Ramos (cell line): ENCODE measurements around the gene SUPT20H.

ENCODE experiments used
- in situ Hi-C: fragments of 300-500 bp; cut with MboI; formaldehyde crosslinking; loops from one replicate; pipeline ENCODE4 v1.14.3; 2022; ENCODE audit warnings: low sequenced_read_pairs; ENCODE audit not compliant: unreplicated experiment

Gene SUPT20H

DNA sequence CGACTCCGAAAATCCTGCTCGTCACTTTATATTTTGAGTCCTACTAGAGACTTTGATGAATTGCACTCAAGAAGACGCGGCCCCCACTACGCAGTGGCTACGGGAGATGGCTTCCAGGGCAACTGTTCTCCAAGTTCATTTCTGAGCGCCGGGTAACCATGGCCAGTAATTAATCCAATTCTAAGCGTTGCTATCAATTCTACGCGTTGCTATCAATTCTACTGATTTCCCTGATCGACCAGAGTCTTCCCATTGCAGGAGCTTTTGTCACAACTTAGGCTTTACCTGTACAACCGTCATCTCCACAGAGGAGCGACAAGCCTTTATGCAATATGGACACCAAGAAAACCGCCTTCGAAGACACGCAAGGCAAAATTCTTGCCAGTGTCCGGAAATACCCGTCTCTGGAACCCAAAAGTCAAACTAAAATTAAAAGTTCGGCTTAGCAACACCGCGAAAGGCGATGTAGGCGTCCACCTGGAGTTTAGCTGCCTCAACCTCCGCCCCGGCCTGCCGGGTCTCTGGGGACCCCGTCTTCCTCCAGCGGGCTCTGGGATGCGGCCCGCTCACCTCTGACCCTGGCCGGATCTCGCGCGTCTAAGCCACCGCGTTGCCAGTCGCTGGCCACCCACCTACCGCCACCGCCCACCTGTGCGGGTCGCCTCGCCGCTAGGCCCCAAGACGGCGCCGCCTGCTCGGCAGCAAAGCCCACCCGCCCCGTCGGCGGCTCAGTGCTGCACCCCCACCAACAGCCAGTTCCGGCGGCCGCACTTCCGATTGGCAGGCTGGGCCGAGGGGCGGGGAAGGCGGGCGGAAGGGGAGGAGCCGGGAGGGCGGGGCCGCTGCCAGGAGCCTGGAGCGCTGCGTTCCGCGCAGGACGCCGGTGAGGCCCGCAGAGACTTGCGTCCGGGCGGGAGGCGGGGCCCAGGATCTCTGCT, at the start of gene SUPT20H:
Gene SUPT20H (minus strand): TSS at position 779 of the 938 bp plus-strand sequence. CDS start 8,198 bp downstream, outside the sequence.
- in situ Hi-C loops = no loop called here

DNA sequence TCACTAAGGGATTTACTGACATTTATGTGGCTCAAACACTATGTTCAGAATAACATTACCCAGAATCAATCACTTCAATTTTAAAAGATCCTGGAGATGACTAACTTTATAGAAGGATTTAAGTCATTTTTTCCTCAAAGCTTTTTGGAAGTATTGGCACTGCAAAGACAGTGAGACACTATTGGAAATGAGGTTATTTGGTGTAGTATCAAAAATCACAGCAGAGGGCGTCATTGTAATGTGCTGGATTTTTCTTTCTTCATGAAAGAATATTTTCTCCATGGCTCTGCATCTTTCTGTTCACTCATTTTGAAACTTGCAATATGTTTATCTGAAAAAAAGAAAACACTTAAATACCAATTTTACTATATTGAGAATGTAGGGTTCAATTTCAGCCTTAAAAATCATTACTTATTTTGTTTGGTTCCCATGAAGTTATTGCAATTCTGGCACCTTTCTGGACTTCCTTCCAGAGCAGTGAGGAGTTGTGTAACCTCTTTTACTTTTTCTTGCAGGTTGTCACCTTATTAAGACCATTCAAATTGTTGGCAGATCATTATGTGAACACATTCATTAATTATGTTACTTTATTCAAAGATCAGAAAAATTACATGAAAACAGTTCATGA, 49.7 kb upstream of the SUPT20H start:
- in situ Hi-C loops = no loop called here

DNA sequence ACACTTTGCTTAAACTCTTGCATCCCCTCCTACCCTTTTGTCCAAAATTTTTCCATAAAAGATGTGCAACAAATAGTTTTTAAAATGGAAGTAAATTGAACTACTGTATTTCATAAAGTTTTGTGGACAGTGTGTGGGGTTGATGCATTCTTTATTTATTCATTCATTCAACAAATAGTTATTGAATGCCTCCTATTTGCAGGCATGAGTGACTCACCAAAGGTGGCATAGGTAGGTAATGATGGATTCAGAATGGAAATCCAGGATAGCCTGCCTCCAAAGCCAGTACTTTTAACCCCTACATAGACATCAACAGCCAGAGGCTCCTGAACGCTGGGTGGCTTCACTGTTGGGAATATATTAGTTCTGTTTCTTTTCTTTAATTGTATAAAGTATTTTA, 48.4 kb upstream of the SUPT20H start:
- in situ Hi-C loops = no loop called here

DNA sequence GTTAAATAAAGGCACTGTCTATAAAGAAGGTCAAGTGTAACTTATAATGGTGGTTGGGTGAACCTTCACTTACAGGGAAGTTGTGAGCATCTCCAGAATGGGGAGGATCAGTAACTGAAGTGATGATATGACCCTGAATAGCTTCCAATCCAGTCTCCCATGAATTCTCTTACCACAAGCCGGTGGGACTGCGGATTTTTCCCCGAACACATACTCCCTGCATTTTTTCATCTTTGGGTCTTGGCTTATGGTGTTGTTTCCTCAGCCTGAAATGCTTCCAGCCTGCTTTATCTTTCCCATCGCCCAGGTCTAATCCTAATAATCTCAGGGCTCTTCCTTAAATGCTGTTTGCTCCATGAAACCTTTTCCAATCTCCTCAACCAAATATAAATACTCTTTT, 48.0 kb upstream of the SUPT20H start:
- in situ Hi-C loops = no loop called here

DNA sequence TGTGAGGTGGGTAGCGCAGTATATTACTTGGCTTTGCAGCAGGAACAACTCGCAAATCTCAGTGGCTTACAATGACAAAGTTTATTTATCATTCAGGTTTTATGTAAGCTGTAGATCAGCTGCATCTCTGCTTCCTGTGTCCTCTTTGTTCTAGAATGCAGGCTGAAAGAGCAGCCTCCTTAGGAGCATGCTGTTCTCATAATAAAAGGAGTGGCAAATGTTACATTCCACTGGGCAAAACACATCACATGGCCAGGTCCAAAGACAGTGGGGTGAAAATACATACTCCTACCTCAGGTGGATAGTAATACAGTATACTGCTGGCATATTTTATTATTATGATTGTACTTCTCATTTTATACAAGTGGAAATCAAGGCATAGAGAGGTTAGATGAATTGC, 47.2 kb upstream of the SUPT20H start:
- in situ Hi-C loops = no loop called here

DNA sequence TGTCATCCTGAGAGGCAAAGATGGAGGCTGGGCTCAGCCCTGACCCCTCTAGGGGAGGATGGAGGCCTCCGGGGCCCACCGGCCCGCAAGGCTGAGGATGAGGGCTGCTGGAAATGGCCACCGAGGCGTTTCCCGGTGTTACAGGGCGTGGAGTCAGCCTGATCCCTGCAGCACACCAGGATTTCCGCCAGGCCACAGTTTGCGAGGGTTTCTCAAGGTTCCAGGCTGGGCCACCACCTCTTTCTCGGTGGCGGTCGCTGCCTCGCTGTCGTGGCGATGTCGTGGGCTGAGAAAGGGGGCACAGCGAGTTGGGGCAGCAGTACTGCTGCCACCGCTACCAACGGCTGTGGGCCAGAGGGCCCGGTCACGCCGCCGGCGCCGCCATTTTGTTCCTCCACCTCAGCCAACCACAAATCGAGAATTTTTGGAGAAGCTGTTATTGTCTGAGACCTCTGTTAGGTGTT, 45.8 kb upstream of the SUPT20H start, which contains the start of gene CSNK1A1L:
Gene CSNK1A1L (minus strand): TSS at position 414 of the 464 bp plus-strand sequence. CDS start 408 bp downstream, at position 6.
- in situ Hi-C loops = no loop called here

DNA sequence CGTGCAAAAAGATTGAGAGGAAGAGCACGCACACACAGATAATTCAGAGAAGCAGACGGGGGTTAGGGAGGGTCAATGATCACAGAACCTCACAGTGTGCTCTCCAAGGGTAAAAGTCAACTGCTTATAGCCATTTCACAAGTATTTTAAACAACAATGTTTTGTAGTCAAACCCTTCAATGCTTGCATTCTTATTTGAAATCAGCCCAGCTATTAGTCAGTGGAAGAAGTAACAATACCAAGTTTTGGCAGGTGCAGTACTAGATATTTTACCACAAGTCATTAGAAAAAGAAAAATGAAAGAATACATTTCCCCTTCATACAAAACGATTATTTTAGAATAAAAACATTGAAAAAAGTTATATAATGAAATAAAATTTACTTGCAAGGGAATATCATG, 43.4 kb upstream of the SUPT20H start:
- in situ Hi-C loops = no loop called here

DNA sequence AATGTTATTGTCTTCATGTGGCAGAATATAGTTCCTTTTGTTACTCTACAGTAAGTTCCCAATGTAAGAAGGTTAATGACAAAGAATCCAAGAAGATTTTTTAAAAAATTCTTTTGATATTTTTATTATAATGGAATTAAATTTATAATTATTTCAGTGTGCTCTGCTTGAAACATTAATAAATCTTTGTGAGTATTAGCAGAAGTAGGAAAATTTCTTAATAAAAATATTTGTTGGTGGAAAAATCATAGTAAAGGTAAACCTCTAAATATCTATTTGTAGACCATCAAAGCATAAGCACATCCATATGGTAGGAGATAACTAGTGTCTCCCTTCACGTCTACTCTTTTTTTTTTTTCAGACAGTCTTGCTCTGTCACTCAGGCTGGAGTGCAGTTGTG, 41.7 kb upstream of the SUPT20H start:
- in situ Hi-C loops = no loop called here

DNA sequence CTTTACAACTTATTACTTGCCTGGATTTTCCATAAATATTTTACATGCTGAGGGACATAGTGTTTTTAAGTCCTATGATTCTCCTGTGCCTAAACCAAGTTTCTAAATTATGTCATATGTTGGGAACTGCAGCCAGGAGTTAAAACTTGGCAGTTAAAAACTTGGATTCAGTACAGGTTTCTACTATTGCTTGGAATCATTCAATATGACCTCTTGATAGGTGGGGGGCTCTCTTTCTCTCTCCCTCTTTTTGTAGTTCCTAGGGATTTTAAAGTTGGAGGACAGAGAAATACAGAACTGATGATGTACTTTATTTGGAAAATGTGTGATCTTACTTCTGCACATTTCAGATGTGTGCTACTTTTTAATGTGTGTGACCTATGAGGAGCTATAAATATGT, 41.2 kb upstream of the SUPT20H start:
- in situ Hi-C loops = no loop called here

DNA sequence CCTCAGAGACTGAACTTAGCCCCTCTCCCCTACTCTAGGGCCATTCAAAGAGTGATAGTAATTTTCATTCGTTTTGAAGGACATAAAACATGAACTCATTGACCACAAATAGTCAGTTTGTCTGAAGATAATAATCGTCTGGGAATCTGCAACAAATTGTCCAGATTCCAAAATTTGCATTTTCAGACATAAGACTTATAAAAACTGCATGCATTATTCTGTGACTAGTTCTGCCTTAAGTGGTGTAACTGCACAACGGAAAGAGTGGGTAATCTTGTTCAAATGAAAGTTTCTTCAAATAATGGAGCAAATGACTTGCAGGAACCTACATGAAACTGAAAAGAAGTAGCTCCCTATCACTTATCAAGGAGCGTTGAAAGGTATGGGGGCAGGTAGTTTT, 37.6 kb upstream of the SUPT20H start:
- in situ Hi-C loops = no loop called here

DNA sequence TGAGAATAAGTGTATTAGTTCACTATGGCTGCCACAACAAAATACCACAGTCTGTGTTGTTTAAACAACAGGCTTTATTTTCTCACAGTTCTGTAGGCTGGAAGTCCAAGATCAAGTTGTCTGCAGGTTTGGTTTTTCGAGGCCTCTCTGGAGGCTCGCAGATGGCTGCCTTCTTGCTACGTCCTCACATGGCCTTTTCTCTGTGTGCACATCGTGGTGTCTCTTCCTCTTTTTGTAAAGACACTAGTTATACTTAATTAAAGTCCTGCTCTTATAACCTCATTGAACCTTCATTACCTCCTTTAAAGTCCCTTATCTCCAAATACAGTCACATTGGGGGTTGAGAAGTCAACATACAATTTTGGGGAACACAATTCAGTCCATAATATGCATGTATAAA, 35.4 kb upstream of the SUPT20H start:
- in situ Hi-C loops = no loop called here

DNA sequence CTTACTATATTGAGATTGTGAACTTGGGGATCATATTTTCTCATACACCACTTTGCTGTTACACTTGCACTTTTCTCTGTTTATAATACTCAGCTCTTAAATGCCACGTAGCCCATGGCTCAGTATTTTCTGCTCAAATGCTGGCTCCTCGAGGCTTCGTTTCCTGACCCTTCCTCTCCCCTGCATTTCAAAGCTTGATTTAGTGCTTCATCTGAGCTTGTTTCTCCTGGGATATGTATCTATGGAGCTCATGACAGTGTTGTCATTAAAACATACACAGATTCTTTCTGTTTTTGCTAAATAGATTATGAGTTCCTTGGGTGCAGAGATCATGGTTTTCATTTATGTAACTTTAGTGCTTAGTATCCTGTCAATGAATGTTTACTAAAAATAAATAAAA, 34.6 kb upstream of the SUPT20H start:
- in situ Hi-C loops = no loop called here

DNA sequence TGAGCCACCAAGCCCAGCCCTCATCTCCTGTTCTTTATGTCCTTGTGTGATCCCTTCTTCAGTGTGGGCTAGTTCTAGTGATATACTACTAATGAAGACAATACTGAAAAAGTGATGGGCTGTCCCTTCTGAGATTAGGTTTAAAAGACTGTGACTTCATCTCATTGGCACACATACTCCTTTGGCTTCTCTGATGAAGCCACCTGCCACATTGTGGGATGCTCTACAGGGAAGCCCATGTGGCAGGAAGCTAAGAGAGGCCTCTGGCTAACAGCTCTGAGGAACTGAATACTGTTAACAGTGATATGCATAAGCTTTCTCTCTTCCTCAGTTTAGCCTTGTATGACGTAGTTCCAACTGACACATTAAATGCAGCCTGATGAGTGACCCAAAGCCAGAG, 32.3 kb upstream of the SUPT20H start:
- in situ Hi-C loops = no loop called here

DNA sequence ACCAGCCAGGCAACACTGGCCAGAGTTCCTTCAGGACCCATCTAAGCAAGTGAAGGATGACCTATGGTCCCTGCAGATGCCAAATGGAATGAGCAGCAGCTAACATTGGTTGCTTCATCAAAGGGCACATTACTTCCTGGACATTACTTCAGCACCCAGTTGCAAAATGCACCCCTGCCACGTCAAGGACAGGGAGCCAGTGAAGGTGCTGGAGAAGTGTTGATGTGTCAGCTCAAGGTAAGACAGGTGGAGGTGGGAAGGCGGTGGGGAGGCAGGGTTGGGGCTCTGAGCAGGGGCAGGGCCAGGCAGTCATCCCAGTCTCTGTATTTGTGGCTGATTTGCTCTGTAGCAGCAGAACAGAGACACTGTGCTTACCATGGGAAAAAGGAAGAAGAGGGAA, 31.4 kb upstream of the SUPT20H start:
- in situ Hi-C loops = no loop called here

DNA sequence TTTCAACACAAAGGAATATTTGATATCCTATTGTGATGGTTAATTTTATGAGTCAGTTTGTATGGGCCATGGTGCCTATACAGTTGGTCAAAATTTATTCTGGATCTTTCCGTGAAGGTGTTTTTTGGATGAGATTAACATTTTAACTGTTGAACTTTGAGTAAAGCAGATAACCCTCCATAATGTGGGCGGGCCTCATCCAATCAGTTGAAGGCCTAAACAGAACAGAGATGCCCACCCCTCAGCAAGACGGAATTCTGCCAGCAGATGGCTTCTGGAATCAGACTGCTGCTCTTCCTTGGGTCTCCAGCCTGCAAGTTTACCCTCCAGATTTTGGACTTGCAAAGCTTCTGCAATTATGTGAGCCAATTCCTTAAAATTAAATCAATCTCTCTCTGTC, 30.0 kb upstream of the SUPT20H start:
- in situ Hi-C loops = no loop called here

DNA sequence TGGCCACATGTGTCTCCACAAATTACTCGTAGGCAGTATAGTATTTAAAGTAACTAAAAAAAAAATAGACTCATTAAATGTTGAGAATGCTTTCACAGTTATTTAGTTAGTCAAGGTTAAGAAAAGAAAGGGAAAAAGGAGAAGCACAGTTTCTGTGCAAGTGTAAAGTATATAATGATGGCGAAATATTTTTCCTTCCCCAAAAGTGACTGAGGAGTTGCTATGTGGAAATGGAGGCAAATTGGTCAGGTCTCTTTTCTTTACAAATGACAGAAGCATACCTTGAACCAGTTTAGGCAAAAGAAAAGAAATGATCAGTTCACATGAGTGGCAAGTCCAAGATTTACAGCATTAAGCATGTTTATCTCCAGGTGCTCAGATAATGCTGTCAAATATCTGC, 28.0 kb upstream of the SUPT20H start:
- in situ Hi-C loops = no loop called here

DNA sequence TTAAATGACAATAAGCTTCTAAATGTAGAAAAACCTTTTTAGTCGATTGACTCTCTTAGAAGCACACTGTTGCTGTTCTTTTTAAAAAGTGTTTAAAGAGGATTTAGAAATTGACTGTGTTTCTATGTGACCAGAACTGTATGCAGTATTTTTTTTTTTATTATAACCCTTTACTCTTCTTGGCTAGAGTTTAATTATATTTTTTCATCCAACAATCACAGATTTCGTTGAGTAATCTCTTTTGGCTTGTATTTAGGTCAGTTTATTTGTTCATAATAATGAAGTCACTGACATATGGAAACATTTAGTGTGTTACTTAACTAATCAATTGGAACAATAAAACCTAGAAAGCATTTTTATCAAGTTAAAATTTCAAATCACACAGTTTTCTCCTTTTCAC, 26.1 kb upstream of the SUPT20H start:
- in situ Hi-C loops = no loop called here

DNA sequence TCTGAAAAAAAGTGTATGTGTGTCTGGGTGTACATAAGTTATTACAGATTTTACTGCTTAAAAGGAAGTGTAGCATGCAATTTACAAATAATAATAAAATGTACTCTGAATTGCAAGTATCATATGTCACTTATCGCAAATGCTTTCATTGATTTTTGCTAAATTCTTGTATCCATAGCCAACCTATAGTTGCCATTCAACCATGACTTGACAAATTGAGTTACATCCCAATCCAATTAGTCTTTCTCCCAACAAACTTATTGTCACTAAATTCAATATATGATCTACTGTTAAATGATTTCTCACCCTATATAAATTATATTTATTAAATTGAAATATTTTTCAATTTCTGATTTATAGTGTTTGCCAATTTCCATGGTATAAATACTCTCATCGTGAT, 17.3 kb upstream of the SUPT20H start:
- in situ Hi-C loops = no loop called here

DNA sequence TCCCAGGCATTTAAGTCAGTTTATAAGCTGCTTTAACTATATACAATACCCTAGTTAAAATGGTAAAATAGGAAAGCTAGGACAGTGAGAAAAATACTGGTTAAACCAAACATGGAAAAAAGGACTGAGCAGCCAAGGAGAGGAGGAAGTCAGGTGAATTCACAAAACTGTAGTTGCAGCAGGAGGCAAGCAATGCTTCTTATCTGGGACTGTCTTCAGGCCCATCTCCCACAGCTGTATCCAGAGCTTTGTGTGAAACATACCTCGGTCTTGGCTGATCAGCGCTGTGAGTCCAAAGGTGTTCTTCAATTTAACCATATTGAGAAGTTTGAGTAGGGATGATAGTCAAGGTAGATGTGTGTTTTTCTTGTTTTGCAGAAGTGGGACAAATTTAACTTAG, 15.7 kb upstream of the SUPT20H start:
- in situ Hi-C loops = no loop called here

DNA sequence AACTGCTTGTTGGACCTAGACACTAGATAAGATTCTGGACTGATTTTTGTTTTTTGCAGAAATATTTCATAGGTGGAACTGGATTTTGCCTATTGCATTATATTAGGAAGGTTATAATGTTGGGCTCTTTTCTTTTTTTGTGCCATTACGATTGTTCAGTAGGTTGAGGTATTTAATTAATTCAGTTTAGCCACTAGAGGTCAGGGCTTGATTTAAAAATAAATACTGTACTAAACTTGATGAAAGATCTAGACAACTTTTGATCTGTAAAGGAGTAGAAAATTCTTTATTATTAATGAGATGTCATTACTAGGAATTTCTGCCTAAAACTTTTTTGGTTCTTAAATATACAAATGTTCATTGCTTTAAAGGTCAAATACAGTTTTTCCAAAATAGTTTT, 15.2 kb upstream of the SUPT20H start:
- in situ Hi-C loops = no loop called here

DNA sequence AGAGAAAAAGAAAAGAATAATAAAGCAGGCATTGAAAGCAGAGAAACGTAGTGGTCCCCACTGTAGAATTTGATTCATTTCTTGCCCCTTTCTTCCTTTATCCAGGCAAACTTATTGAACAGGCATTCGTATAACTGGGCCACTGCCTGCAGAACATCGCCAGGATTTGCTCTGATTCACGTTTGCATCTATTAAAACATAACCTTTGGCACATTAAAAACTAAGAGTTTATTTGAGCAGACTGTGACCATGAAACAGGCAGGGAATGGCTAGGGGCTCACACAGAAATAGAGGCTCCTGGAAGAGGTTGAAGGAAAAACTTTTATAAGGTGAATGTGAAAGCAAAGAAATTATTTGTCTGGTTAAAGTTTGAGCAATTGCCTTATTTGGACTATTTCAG, 12.5 kb upstream of the SUPT20H start:
- in situ Hi-C loops = no loop called here

DNA sequence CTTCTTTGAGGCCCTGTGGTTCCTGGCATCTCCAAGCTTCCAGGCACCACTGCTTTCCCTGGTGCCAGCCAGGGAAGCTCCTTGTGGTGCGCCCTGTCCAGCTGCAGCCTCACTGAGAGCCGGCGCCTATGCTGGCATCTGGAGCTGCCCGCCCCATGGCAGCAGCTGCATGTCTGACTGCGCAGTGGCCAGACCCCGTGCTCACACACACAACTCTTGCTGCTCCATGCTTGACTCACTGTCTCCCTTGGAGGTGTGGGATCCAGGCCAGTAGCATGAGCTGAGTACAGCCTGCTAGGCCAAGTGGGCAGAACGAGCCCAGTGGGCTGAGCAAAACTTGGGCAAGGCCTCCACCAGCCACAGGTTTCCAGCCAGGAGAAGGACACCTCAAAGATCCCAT, 11.5 kb upstream of the SUPT20H start:
- in situ Hi-C loops = no loop called here
